GDM1 (cell line): ENCODE data around the gene SLC12A7.
"Not testable (repeated sequence)": the region's sequence is repeated elsewhere in the genome, so short reads cannot be mapped to it uniquely, and the experiment has no call there.

ENCODE experiments used
- DNase-seq: peaks from one replicate; lab custom pipeline; 2025; lab: John Stamatoyannopoulos, UW

Gene SLC12A7

GRCh38 chr5:1062761-1063568, 48.9 kb downstream of the SLC12A7 start:
- no peak for DNase-seq

- DNase-seq: no peak
Observed at GRCh38 chr5:1061916-1062315, 49.9 kb downstream of the SLC12A7 start.

GRCh38 chr5:1061292-1061691, 50.6 kb downstream of the SLC12A7 start:
- not testable (repeated sequence) for DNase-seq

GRCh38 chr5:1060535-1060981, 51.3 kb downstream of the SLC12A7 start:
- DNase-seq: no peak

GRCh38 chr5:1059884-1060263, 52.0 kb downstream of the SLC12A7 start:
- DNase-seq: no peak

GRCh38 chr5:1058988-1059883, 52.6 kb downstream of the SLC12A7 start:
- DNase-seq: no peak

GRCh38 chr5:1058083-1058945, 53.5 kb downstream of the SLC12A7 start:
- no peak for DNase-seq

GRCh38 chr5:1057485-1058082, 54.3 kb downstream of the SLC12A7 start:
- no peak for DNase-seq

GRCh38 chr5:1056611-1057484, 55.0 kb downstream of the SLC12A7 start:
- no peak for DNase-seq

GRCh38 chr5:1055896-1056610, 55.8 kb downstream of the SLC12A7 start:
- DNase-seq: no peak

- no peak for DNase-seq
Observed at GRCh38 chr5:1054799-1055775, 56.8 kb downstream of the SLC12A7 start.

GRCh38 chr5:1054018-1054798, 57.7 kb downstream of the SLC12A7 start:
- no peak for DNase-seq

GRCh38 chr5:1053391-1054017, 58.4 kb downstream of the SLC12A7 start:
- DNase-seq: no peak

- no peak for DNase-seq
Observed at GRCh38 chr5:1052641-1053390, 59.0 kb downstream of the SLC12A7 start.

- DNase-seq: no peak
Observed at GRCh38 chr5:1052076-1052475, 59.8 kb downstream of the SLC12A7 start.

GRCh38 chr5:1051366-1051720, 60.5 kb downstream of the SLC12A7 start:
- no peak for DNase-seq
